GM06990 (cell line): ENCODE measurements around the gene WHRN.

ENCODE experiments used
- DNase-seq: peaks from one replicate; pipeline ENCODE4 v3.0.0-alpha.2; 2011; ENCODE audit not compliant: insufficient read length; ENCODE audit errors: extremely low read depth
- H3K27me3 ChIP-seq: replicated peaks from 2 replicates; pipeline ENCODE4 v1.6.0; 2011; ENCODE audit warnings: low read length; ENCODE audit not compliant: control insufficient read depth, insufficient read depth
- H3K36me3 ChIP-seq: 2 replicates; pipeline ENCODE4 v1.5.1; 2011; ENCODE audit warnings: low read length; ENCODE audit not compliant: control insufficient read depth, insufficient read depth
- H3K4me3 ChIP-seq: replicated peaks from 2 replicates; pipeline ENCODE4 v1.5.1; 2011; ENCODE audit warnings: low read depth, mild to moderate bottlenecking, control low read depth, low read length
- TF ChIP-seq, protein P1 (sequence below): IDR thresholded peaks from 2 replicates; pipeline ENCODE4 v1.5.1; 2011; ENCODE audit warnings: low read length, control low read depth, mild to moderate bottlenecking, inconsistent platforms; ENCODE audit not compliant: insufficient read depth, poor library complexity, severe bottlenecking

Gene WHRN

DNA sequence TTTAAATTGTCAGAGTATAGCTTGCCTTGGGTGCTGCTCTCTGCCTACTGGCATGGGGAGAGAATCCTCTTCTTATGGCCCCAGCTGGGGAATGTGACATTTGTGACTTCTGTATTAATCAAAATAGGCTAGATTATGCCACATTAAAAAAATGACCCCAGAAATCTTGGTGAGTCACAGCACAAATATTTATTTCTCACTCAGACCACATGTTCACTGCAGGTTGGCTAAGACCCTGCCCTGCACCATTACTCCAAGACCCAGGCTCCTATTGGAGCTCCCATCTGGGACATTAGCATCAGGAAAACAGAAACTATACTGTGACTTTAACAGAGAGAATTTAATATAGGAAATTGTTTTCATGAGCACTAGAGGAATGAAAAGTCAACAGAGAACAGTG, 16.6 kb upstream of the WHRN start:
- no peak for DNase-seq
- H3K27me3 ChIP-seq = no peaks in the 10 kb centered on the region; the same call in 1 of the 2 replicates
- H3K36me3 ChIP-seq = no peaks in the 10 kb centered on the region
- H3K4me3 ChIP-seq = no peak overlapping the region
- TF ChIP-seq, protein P1, sequence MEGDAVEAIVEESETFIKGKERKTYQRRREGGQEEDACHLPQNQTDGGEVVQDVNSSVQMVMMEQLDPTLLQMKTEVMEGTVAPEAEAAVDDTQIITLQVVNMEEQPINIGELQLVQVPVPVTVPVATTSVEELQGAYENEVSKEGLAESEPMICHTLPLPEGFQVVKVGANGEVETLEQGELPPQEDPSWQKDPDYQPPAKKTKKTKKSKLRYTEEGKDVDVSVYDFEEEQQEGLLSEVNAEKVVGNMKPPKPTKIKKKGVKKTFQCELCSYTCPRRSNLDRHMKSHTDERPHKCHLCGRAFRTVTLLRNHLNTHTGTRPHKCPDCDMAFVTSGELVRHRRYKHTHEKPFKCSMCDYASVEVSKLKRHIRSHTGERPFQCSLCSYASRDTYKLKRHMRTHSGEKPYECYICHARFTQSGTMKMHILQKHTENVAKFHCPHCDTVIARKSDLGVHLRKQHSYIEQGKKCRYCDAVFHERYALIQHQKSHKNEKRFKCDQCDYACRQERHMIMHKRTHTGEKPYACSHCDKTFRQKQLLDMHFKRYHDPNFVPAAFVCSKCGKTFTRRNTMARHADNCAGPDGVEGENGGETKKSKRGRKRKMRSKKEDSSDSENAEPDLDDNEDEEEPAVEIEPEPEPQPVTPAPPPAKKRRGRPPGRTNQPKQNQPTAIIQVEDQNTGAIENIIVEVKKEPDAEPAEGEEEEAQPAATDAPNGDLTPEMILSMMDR = no peak

DNA sequence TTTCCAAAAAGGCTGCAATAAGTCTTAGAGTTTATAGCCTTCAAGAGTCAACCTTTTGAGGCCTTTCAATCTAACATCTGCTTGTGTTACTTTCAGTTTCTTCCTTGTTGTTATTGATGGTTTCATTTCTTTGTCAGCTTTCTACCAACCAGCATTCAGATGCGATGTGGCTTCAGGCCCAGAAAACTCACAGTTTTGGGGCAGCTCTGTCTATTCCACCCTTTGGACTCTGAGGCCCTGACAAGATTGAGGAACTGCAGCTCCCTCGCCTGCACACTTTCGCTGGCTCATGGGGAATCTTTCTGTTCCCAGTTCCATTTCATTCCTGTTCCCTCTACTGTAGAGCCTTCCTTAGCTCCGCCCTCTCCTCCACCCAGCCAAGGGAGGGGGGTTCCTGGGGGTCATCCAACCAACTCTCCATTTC, 13.3 kb upstream of the WHRN start:
- TF ChIP-seq, protein P1 = no peak
- Histone ChIP-seq H3K36me3 (no peaks in the 10 kb centered on the region), H3K27me3 (no peaks in the 10 kb centered on the region), H3K4me3 (no peak overlapping the region)
- no peak for DNase-seq

DNA sequence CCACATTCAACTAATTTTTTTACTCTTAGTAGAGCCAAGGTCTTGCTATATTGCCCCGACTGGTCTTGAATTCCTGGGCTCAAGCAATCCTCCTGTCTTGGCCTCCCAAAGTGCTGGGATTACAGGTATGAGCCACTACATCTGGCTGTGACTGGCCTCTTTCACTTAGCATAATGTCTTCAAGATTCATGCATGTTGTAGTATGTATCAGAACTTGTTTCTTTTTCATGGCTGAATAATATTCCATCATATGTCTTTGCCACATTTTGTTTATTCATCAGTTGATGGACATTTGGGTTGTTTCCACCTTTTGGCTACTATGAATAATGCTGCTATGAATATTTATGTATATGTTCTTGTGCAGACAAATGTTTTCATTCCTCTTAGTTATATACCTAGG, 12.8 kb upstream of the WHRN start:
- no peaks in the 10 kb centered on the region for H3K27me3 ChIP-seq
- H3K4me3 ChIP-seq = no peak overlapping the region
- TF ChIP-seq, protein P1 = no peak
- H3K36me3 ChIP-seq = no peaks in the 10 kb centered on the region
- DNase-seq = no peak

GRCh38 chr9:114516913-114517312, 11.6 kb upstream of the WHRN start:
- H3K27me3 ChIP-seq = no peaks in the 10 kb centered on the region
- H3K4me3 ChIP-seq = no peak overlapping the region
- DNase-seq = no peak
- TF ChIP-seq, protein P1 = no peak
- H3K36me3 ChIP-seq = no peaks in the 10 kb centered on the region

GRCh38 chr9:114515528-114515927, 10.3 kb upstream of the WHRN start:
- H3K4me3 ChIP-seq = no peak overlapping the region
- no peaks in the 10 kb centered on the region for H3K36me3 ChIP-seq
- no peaks in the 10 kb centered on the region for H3K27me3 ChIP-seq
- no peak for DNase-seq
- TF ChIP-seq, protein P1 = no peak

- no peaks in the 10 kb centered on the region; the same call in 1 of the 2 replicates for H3K27me3 ChIP-seq
- no peak for DNase-seq
- no peak overlapping the region for H3K4me3 ChIP-seq
- no peaks in the 10 kb centered on the region for H3K36me3 ChIP-seq
- TF ChIP-seq, protein P1 = no peak
Observed at GRCh38 chr9:114513959-114514267, 8.6 kb upstream of the WHRN start.
